IgD-negative memory B cell (primary cell): Measurements from ENCODE around the gene C18orf63. TPM values are rescaled to one million over a fixed set of nuclear protein-coding genes. Genes with fewer than 3 reads are reported as not detected.
"Not testable (repeated sequence)": the region's sequence is repeated elsewhere in the genome, so short reads cannot be mapped to it uniquely, and the experiment has no call there.

Source experiments
- H3K27ac Mint-ChIP-seq, 3 donors: one replicate each; pipeline ENCODE4 v1.8.0; 2020 to 2022; ENCODE audit warnings: mild to moderate bottlenecking in 3 of 3, mixed read lengths in 3 of 3, moderate library complexity in 1 of 3
- H3K27me3 Mint-ChIP-seq: one replicate; pipeline ENCODE4 v1.8.0; 2021; ENCODE audit warnings: mixed read lengths
- H3K36me3 Mint-ChIP-seq: one replicate; pipeline ENCODE4 v1.8.0; 2020; ENCODE audit warnings: mild to moderate bottlenecking, mixed read lengths
- H3K4me1 Mint-ChIP-seq, 3 donors: one replicate each; pipeline ENCODE4 v1.8.0; 2020 to 2022; ENCODE audit warnings: mixed read lengths in 3 of 3, mild to moderate bottlenecking in 1 of 3
- H3K4me3 Mint-ChIP-seq, 4 donors: one replicate each; pipeline ENCODE4 v1.8.0; 2020 to 2022; ENCODE audit warnings: mild to moderate bottlenecking in 4 of 4, mixed read lengths in 4 of 4, moderate library complexity in 3 of 4
- H3K9me3 Mint-ChIP-seq, 3 donors: one replicate each; pipeline ENCODE4 v1.8.0; 2020 to 2021; ENCODE audit warnings: mixed read lengths in 3 of 3, mild to moderate bottlenecking in 1 of 3
- polyA plus RNA-seq: library from polyadenylated mRNA; unstranded; fragments of 300-500 nt; fragmentation: Illumina TruSeq; gene quantifications from one replicate; pipeline ENCODE4 v1.2.3, GENCODE V29; 2021

Gene C18orf63
- polyA plus RNA-seq, 1 donor from 2014 or later: not detected

- H3K27ac Mint-ChIP-seq: no peak overlapping the region
- H3K9me3 Mint-ChIP-seq: no peaks in the 10 kb centered on the region
- H3K36me3 Mint-ChIP-seq: peaks cover 2% of the 10 kb centered on the region
- no peak overlapping the region for H3K4me3 Mint-ChIP-seq
- H3K27me3 Mint-ChIP-seq: no peaks in the 10 kb centered on the region
- peaks cover 6 to 23% (median 8%) of the 10 kb centered on the region in 3 donors for H3K4me1 Mint-ChIP-seq
Measured at GRCh38 chr18:74282755-74283554, 32.7 kb upstream of the C18orf63 start.

- no peaks in the 10 kb centered on the region for H3K36me3 Mint-ChIP-seq
- no peaks in the 10 kb centered on the region for H3K27me3 Mint-ChIP-seq
- peaks cover 8 to 23% (median 11%) of the 10 kb centered on the region in 3 donors for H3K4me1 Mint-ChIP-seq
- no peak overlapping the region for H3K27ac Mint-ChIP-seq
- H3K9me3 Mint-ChIP-seq: no peaks in the 10 kb centered on the region
- H3K4me3 Mint-ChIP-seq: no peak overlapping the region
Measured at GRCh38 chr18:74283646-74284045, 32.0 kb upstream of the C18orf63 start.

GRCh38 chr18:74284191-74284979, 31.3 kb upstream of the C18orf63 start:
- Mint-ChIP-seq H3K4me1 (peaks cover 8 to 26% (median 11%) of the 10 kb centered on the region in 3 donors), H3K4me3 (no peak overlapping the region), H3K36me3 (no peaks in the 10 kb centered on the region), H3K9me3 (no peaks in the 10 kb centered on the region), H3K27ac (no peak overlapping the region), H3K27me3 (no peaks in the 10 kb centered on the region)

GRCh38 chr18:74284980-74285355, 30.7 kb upstream of the C18orf63 start:
- Mint-ChIP-seq H3K27me3 (no peaks in the 10 kb centered on the region), H3K4me3 (no peak overlapping the region), H3K9me3 (no peaks in the 10 kb centered on the region), H3K27ac (no peak overlapping the region), H3K36me3 (no peaks in the 10 kb centered on the region), H3K4me1 (peaks cover 8 to 27% (median 11%) of the 10 kb centered on the region in 3 donors)

- not testable (repeated sequence) for H3K9me3 Mint-ChIP-seq, H3K4me3 Mint-ChIP-seq, H3K36me3 Mint-ChIP-seq, H3K27ac Mint-ChIP-seq, H3K27me3 Mint-ChIP-seq
- H3K4me1 Mint-ChIP-seq: peaks cover 9 to 29% (median 11%) of the 10 kb centered on the region in 3 donors
Measured at GRCh38 chr18:74285583-74285982, 30.1 kb upstream of the C18orf63 start.

- H3K4me1 Mint-ChIP-seq: peaks cover 9 to 29% (median 11%) of the 10 kb centered on the region in 3 donors
- H3K27me3 Mint-ChIP-seq: no peaks in the 10 kb centered on the region
Measured at GRCh38 chr18:74286106-74286855, 29.4 kb upstream of the C18orf63 start.

GRCh38 chr18:74286856-74287255, 28.8 kb upstream of the C18orf63 start:
- H3K4me1 Mint-ChIP-seq: peaks cover 8 to 32% (median 11%) of the 10 kb centered on the region in 3 donors
- H3K36me3 Mint-ChIP-seq: no peaks in the 10 kb centered on the region
- H3K9me3 Mint-ChIP-seq: no peaks in the 10 kb centered on the region
- H3K27ac Mint-ChIP-seq: no peak overlapping the region
- H3K27me3 Mint-ChIP-seq: no peaks in the 10 kb centered on the region
- H3K4me3 Mint-ChIP-seq: peak overlapping the region in 1 of 4 donors; percentile 11

More at GRCh38 chr18:74286106-74286855, 29.4 kb upstream of the C18orf63 start:
- H3K36me3 Mint-ChIP-seq: no peaks in the 10 kb centered on the region
- H3K4me3 Mint-ChIP-seq: peak overlapping the region in 1 of 4 donors; percentile 14
- no peak overlapping the region for H3K27ac Mint-ChIP-seq
- H3K9me3 Mint-ChIP-seq: no peaks in the 10 kb centered on the region

GRCh38 chr18:74288041-74288440, 27.6 kb upstream of the C18orf63 start:
- H3K4me3 Mint-ChIP-seq: peak overlapping the region in 1 of 4 donors; percentile 65
- H3K27ac Mint-ChIP-seq: peak overlapping the region in 1 of 3 donors; percentile 92
- peaks cover 6 to 26% (median 8%) of the 10 kb centered on the region in 3 donors for H3K4me1 Mint-ChIP-seq
- no peaks in the 10 kb centered on the region for H3K36me3 Mint-ChIP-seq
- no peaks in the 10 kb centered on the region for H3K27me3 Mint-ChIP-seq
- H3K9me3 Mint-ChIP-seq: peaks cover 0 to 2% (median 0%) of the 10 kb centered on the region in 3 donors

- peaks cover 5 to 27% (median 6%) of the 10 kb centered on the region in 3 donors for H3K4me1 Mint-ChIP-seq
Measured at GRCh38 chr18:74288730-74289129, 26.9 kb upstream of the C18orf63 start.

GRCh38 chr18:74289137-74289536, 26.5 kb upstream of the C18orf63 start:
- Mint-ChIP-seq H3K4me3 (peak overlapping the region in 2 of 4 donors; percentile 21 to 32), H3K27me3 (no peaks in the 10 kb centered on the region), H3K9me3 (peaks cover 0 to 4% (median 2%) of the 10 kb centered on the region in 3 donors), H3K4me1 (peaks cover 5 to 27% (median 6%) of the 10 kb centered on the region in 3 donors), H3K36me3 (no peaks in the 10 kb centered on the region), H3K27ac (no peak overlapping the region)

More at GRCh38 chr18:74288730-74289129, 26.9 kb upstream of the C18orf63 start:
- peaks cover 0 to 4% (median 2%) of the 10 kb centered on the region in 3 donors for H3K9me3 Mint-ChIP-seq
- H3K36me3 Mint-ChIP-seq: no peaks in the 10 kb centered on the region
- no peaks in the 10 kb centered on the region for H3K27me3 Mint-ChIP-seq
- H3K4me3 Mint-ChIP-seq: peak overlapping the region in 1 of 4 donors; percentile 65
- H3K27ac Mint-ChIP-seq: peak overlapping the region in 1 of 3 donors; percentile 92

GRCh38 chr18:74290021-74290420, 25.6 kb upstream of the C18orf63 start:
- H3K27ac Mint-ChIP-seq: no peak overlapping the region
- H3K4me3 Mint-ChIP-seq: peak overlapping the region in 3 of 4 donors; percentile 58 to 71 (median 63)
- H3K4me1 Mint-ChIP-seq: peaks cover 5 to 25% (median 6%) of the 10 kb centered on the region in 3 donors
- H3K9me3 Mint-ChIP-seq: peaks cover 0 to 4% (median 2%) of the 10 kb centered on the region in 3 donors
- no peaks in the 10 kb centered on the region for H3K27me3 Mint-ChIP-seq
- H3K36me3 Mint-ChIP-seq: no peaks in the 10 kb centered on the region

- peaks cover 5 to 24% (median 6%) of the 10 kb centered on the region in 3 donors for H3K4me1 Mint-ChIP-seq
- no peak overlapping the region for H3K27ac Mint-ChIP-seq
- no peaks in the 10 kb centered on the region for H3K27me3 Mint-ChIP-seq
- no peaks in the 10 kb centered on the region for H3K36me3 Mint-ChIP-seq
- H3K9me3 Mint-ChIP-seq: peaks cover 0 to 4% (median 2%) of the 10 kb centered on the region in 3 donors
- H3K4me3 Mint-ChIP-seq: peak overlapping the region; percentile 71 to 99 (median 97)
Measured at GRCh38 chr18:74290794-74291471, 24.7 kb upstream of the C18orf63 start.

GRCh38 chr18:74291472-74291770, 24.2 kb upstream of the C18orf63 start:
- peak overlapping the region in 3 of 4 donors; percentile 96 to 99 (median 98) for H3K4me3 Mint-ChIP-seq

More at GRCh38 chr18:74291472-74291770, 24.2 kb upstream of the C18orf63 start:
- peak overlapping the region in 2 of 3 donors; percentile 94 to 97 for H3K27ac Mint-ChIP-seq
- peaks cover 0 to 4% (median 2%) of the 10 kb centered on the region in 3 donors for H3K9me3 Mint-ChIP-seq
- peaks cover 5 to 23% (median 6%) of the 10 kb centered on the region in 3 donors for H3K4me1 Mint-ChIP-seq
- H3K36me3 Mint-ChIP-seq: no peaks in the 10 kb centered on the region
- H3K27me3 Mint-ChIP-seq: no peaks in the 10 kb centered on the region
